Fibroblast of skin of left biceps (primary cell): ENCODE data around the gene PRADC1.

Source experiments
- DNase-seq, 2 experiments: peaks; one replicate each; pipeline ENCODE4 v3.0.0-alpha.2; 2013; ENCODE audit warnings: low read depth in 2 of 2

Gene PRADC1

GRCh38 chr2:73258913-73259215 lies 25.8 kb upstream of the PRADC1 start:
- no peak for DNase-seq

DNA sequence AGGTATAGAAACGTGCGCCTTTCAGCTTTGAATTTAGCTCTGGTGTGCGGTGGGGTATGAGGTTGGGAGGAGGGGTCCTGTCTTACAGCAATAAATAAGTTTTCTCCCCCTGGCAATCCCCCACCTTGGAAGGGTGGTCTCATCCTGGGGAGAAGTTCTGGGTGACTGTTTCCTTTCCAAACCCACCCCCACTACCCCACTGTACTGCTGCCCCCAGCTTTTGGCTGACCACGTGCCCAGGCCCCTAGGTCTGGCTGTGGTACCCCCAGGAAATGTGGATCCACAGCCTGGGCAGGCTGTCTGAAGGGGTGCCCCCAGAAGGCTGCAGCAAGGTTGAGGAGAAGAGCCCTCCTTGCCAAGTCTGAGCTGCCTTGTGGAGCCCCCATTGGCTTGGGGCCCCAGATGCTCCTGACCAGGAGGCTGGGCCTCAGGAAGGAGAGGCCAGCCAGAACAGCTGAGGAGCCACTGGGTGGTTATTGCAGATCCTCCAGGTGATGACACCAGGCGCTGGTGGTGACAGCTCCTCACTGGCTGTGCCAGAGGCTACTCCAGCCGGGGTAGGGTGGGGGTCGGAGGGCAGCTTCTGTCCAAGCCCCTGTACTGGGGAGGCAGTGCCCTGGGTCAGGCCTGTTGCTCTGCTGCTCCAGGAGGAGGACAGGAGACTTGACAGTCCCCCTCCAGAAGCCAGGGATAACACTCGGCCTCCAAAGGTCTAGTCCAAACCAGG lies 25.3 kb upstream of the PRADC1 start:
- DNase-seq: no peak

GRCh38 chr2:73257425-73258125 lies 24.5 kb upstream of the PRADC1 start:
- DNase-seq: no peak

DNA sequence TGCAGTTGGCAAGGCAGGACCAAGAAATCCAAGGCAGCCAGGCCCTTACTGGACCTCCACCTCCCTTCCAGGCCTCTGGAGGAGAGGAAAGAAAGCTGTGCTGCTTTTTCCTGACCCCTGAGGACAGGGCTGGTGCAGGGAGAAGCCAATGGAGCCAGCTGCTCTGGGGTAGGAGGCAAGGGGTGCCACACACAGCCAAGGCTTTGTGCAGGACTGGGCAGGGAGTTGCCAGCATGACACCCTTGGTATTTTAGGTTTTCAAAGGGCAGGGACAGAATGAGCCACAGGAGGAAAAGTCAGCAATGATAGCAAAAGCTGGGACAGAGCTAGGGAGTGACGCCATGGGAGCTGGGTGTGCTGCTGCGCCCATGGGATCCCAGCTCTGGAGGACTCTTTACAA lies 24.0 kb upstream of the PRADC1 start:
- no peak for DNase-seq

GRCh38 chr2:73256618-73256922 lies 23.5 kb upstream of the PRADC1 start:
- no peak for DNase-seq

- no peak for DNase-seq
Observed at GRCh38 chr2:73255907-73256617, 23.0 kb upstream of the PRADC1 start.

DNA sequence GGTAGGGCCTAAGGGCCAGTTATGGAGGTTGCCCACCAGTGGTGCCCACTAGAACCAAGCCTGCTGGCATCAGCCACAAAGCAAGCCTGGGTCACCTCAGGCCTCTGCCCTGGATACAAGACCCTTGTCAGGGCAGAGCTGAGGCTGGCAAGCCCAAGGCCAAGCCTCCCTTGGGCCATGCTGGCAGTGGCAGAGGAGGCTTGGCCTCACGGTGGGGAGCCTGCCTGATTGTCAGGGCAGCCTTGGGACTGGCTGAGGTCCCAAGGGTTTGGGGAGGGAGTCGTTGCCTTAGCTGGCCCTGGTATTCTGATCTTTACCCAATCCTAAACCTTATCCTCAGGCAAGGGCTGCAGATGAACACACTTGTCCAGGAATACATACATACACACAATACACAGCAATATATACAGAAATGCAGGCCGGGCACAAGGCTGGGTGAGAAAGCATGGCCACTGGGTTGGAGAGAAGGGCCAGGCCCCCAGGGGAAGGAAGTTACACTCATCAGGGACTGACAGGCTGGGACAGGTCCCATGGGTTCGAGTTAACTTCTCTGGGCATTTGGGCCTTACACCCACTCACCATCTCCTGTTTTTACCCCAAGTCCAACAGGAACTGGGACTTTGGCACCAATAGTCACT lies 22.1 kb upstream of the PRADC1 start:
- no peak for DNase-seq

DNA sequence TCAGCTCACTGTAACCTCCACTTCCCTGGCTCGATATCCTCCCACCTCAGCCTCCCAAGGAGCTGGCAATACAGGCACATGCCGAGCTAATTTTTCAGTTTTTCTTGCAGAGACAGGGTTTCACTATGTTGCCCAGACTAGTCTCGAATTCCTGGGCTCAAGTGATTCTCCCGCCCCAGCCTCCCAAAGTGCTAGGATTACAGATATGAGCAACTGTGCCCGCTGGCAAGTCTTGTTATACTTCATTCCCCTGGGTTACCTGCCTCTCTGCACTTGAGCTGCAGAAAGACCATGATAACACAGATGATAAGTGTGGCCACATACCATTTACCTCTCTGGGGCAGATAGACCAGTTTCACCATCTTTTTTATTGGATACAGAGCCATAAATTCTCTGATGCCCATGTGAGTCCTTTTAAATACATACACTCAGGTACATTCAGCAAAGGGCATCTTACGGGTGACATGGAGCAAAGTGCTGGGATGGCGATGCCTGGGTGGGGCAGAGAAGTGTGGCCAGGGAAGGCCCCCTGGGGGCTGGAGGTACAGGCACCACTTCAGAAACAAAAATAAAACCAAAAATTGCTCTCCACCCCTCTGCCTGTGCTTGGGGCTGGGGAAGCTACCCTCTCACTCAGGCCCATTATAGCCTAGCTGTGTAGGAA lies 21.4 kb upstream of the PRADC1 start:
- DNase-seq: no peak

- DNase-seq: no peak
Observed at GRCh38 chr2:73253901-73254300, 20.9 kb upstream of the PRADC1 start.

DNA sequence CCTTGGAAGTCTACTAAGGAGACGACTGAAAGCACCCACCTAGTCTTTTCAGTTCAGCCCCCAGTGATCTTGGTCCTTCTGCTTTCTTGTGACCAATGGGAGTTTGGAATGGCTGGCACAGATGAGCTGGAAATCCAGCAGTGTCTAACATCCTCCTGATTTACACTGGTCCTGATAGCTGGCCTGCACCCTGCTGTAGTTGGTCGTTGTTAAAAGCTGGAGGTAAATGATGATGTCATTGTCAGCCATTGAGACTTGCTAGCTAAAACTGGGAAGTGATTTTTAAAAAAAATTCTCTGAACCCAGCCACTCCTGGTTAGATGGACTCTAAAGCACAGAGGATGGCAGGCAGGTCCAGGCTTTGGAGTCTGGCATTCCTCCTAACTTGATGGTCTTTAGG lies 20.4 kb upstream of the PRADC1 start:
- DNase-seq: no peak

DNA sequence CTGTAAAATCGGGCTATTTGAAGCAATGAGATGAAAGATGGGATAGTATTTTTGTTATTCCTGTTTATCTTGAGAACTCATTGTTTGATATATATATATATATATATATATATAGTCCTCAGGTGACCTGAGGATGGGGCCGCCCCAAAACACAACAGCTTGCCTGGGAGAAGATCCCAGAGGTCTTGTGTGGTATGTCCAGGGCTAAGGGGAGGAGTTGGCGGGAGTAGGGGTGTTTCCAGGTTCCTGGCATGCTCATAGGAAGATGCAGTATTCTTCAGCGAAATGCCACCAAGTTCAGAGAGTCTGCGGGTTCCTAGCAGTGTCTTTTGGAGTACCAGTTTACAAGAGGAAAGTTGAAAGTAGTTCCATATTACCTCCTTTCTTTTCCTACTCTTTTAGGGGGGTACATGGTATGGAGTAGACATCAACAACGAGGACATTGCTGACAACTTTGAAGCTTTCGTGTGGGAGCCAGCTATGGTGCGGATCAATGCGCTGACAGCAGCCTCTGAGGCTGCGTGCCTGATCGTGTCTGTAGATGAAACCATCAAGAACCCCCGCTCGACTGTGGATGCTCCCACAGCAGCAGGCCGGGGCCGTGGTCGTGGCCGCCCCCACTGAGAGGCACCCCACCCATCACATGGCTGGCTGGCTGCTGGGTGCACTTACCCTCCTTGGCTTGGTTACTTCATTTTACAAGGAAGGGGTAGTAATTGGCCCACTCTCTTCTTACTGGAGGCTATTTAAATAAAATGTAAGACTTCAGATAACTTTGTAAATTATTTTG lies 19.4 kb upstream of the PRADC1 start:
- DNase-seq: no peak

DNA sequence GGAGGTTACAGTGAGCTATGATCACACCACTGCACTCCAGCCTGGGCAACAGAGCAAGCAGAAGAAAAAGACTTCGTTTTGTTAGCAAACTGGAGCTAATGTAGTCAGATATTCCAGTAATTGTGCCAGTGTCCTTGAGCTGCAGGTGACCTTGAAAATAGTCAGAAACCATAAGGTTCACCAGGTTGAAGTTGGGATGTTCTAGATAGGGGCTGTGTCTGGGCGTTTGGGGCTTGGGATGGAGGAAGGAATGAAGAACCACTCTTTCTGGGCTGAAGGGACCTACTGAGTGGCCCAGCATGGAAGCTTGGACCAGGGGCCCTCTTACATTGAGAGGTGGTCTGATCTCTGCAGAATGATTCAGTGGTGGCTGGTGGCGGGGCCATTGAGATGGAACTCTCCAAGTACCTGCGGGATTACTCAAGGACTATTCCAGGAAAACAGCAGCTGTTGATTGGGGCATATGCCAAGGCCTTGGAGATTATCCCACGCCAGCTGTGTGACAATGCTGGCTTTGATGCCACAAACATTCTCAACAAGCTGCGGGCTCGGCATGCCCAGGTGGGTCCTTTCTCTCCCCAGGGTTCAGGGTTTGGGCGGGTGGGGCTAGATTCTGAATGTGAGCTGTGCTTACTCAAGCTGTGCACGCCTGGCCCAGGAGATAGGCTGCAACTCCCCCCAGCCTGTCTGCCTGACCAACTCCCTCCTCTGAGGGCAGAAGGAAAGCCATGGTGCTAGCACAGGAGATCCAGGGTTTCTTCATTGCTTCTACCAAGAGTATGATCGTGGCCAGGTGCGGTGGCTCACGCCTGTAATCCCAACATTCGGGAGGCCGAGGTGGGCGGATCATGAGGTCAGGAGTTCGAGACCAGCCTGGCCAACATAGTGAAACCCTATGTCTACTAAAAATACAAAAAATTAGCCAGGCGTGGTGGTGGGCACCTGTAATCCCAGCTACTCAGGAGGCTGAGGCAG lies 18.1 kb upstream of the PRADC1 start:
- no peak for DNase-seq

GRCh38 chr2:73249636-73250035 lies 16.6 kb upstream of the PRADC1 start:
- DNase-seq: no peak

GRCh38 chr2:73246850-73247249 lies 13.8 kb upstream of the PRADC1 start:
- DNase-seq: no peak

GRCh38 chr2:73244580-73244979 lies 11.5 kb upstream of the PRADC1 start:
- DNase-seq: no peak

DNA sequence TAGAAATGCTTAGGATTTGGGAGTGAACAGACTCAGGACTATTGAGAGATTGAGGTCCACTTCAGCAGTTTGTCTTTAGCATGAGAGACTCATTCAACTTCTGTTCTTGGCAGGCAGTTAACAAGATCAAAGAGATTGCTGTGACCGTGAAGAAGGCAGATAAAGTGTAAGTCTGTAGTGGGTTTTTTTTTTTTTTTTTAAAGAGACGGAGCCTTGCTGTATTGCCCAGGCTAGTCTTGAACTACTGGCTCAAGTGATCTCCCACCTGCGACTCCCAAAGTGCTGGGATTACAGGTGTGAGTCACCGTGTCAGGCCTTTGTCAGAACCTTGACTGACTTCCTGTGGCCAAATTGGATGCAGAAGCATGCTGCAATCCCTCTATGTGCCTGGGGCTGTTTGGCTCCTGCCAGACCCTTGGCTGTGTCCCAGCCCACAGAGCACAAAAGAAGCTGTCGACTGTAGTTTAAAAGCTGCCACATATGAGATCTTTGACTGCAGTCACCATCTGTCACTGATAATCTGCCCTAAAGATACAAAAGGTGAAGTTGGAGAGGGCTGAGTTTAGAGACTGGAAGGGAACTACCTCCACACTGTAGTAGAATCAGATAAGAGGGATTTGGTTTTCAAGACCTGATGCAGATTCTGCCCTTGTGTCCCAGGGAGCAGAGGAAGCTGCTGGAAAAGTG lies 11.0 kb upstream of the PRADC1 start:
- no peak for DNase-seq

DNA sequence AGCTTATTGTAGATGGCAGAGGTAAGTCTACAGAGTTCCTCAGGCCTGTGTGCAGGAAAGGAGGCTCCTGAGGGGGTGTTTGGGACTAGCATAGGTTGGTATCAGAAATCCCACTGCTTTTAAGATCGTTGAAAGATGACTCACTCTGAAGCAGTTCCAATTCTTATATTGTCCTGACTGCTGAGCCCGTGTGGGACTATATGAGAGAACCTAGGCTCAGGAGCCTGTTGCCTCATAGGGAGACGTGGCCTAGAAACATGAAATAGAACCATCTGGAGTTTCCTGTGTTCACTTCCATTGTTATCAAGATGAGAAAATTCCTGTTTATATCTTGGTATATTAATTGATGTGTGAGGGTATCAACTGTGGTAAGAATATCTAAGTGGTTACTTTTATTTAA lies 6.7 kb upstream of the PRADC1 start:
- DNase-seq: no peak

GRCh38 chr2:73238976-73239375 lies 5.9 kb upstream of the PRADC1 start:
- DNase-seq: no peak

DNA sequence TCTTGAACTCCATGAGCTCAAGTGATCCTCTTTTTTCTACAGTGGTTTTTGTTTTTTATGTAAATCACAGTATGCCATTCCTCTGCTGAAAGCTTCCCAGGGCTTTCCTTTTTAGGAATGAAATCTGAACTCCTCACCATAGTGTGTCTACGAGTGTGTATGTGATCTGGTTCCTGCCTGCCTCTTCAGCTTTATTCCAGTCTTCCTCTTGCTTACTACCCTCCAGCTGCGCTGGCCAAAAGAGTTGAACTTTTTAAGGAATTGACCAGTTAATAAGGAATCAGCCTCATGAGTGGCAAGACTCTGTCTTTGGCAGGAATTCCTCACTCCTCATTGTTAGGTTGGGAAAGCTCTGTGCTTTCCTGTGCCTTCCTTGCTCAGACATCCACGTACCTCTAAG lies 5.1 kb upstream of the PRADC1 start:
- DNase-seq: no peak

DNA sequence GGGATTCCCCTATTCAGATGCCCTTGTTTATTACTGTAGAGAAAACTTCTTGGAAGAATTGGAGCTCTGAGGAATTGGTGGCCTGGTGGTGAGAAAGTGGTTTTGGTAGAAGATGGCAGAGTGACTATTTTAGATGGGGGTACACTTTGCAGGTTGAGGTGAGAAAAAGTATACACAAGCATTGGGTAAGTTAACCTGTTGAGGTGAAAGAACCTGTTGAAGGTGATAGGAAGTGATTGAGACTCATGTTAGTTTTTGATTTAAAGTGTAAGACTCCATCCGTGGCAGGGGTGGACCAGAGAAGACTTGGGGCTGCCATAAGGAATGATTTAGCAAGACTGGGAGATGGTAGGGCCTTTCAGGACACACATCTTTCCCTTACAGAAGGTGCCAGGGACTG lies 4.1 kb upstream of the PRADC1 start:
- no peak for DNase-seq
